Endothelial cell of umbilical vein (primary cell): ENCODE data around the gene APBB2. TPM values are rescaled to one million over a fixed set of nuclear protein-coding genes. Genes with fewer than 3 reads are reported as not detected.

Source experiments
- BruUV-seq: library from RNA; stranded (reverse); fragments of 400-500 nt; replicated peaks from 2 replicates; lab custom pipeline; 2021; lab: Mats Ljungman, UMichigan
- CTCF ChIA-PET: fragments of 300-600, 350-600 bp; sonication (Branson Sonifier 250); formaldehyde crosslinking; loops from one replicate; lab custom pipeline; 2021; ENCODE audit warnings: antibody characterized with exemption, inconsistent platforms; lab: Charles Lee
- POLR2A ChIA-PET: fragments of 300-600, 350-600 bp; sonication (Branson Sonifier 250); formaldehyde crosslinking; loops from one replicate; lab custom pipeline; 2021; ENCODE audit warnings: antibody characterized with exemption, inconsistent platforms; lab: Charles Lee
- DNase-seq: peaks from one replicate; pipeline ENCODE4 v3.0.0-alpha.2; 2011; ENCODE audit warnings: low read depth, low spot score
- FAIRE-seq: peaks from 2 replicates; lab custom pipeline; 2011; peaks lifted over from hg19 to GRCh38; lab: Jason Lieb, UNC
- H2AFZ ChIP-seq: 2 replicates; pipeline ENCODE4 v1.6.0; 2012; ENCODE audit warnings: low read depth, low read length, control low read depth, inconsistent platforms
- H3K27ac ChIP-seq: 2 replicates; pipeline ENCODE4 v1.5.1; 2011; ENCODE audit warnings: low read depth, mild to moderate bottlenecking, control low read depth, low read length, moderate library complexity; ENCODE audit not compliant: insufficient read depth
- H3K27me3 ChIP-seq, 2 experiments: 2 replicates each; pipeline versions ENCODE4 v1.6.0 to v1.6.1; 2011; ENCODE audit warnings: low read length in 2 of 2, mixed read lengths in 1 of 2; ENCODE audit not compliant: control insufficient read depth in 2 of 2, insufficient read depth in 2 of 2
- H3K36me3 ChIP-seq, 2 experiments: 2 replicates in 1 of 2; 3 replicates in 1 of 2; pipeline ENCODE4 v1.5.1; 2011; ENCODE audit warnings: low read length in 2 of 2, mild to moderate bottlenecking in 1 of 2, moderate library complexity in 1 of 2; ENCODE audit not compliant: control insufficient read depth in 2 of 2, insufficient read depth in 2 of 2; ENCODE audit errors: extremely low read depth in 1 of 2
- H3K4me1 ChIP-seq: 3 replicates; pipeline ENCODE4 v1.5.1; 2011; ENCODE audit warnings: mild to moderate bottlenecking, low read length; ENCODE audit not compliant: control insufficient read depth, insufficient read depth; ENCODE audit errors: extremely low read depth
- H3K4me2 ChIP-seq: 2 replicates; pipeline ENCODE4 v1.6.1; 2011; ENCODE audit warnings: low read length, control low read depth, mixed read lengths; ENCODE audit not compliant: insufficient read depth
- H3K4me3 ChIP-seq, 3 experiments: fragments of 200-600 bp in 1 of 3; sonication (generic), shearing (Covaris generic) in 1 of 3; replicated peaks in 1 of 3; 2 replicates each; pipeline ENCODE4 v1.5.1; 2011 to 2016; ENCODE audit warnings: control low read depth in 3 of 3, low read length in 3 of 3, mild to moderate bottlenecking in 2 of 3, inconsistent platforms in 1 of 3, low read depth in 1 of 3, moderate library complexity in 1 of 3; ENCODE audit not compliant: insufficient read depth in 1 of 3
- H3K79me2 ChIP-seq: 2 replicates; pipeline ENCODE4 v1.6.0; 2012; ENCODE audit warnings: low read length, inconsistent platforms; ENCODE audit not compliant: control insufficient read depth, insufficient read depth
- H3K9ac ChIP-seq: replicated peaks from 2 replicates; pipeline ENCODE3; 2011; ENCODE audit warnings: low read length, control low read depth; ENCODE audit not compliant: insufficient read depth; ENCODE audit errors: extremely low read depth
- H3K9me1 ChIP-seq: replicated peaks from 3 replicates; pipeline ENCODE4 v1.6.0; 2011; ENCODE audit warnings: mild to moderate bottlenecking, low read length; ENCODE audit not compliant: control insufficient read depth, insufficient read depth; ENCODE audit errors: extremely low read depth
- H3K9me3 ChIP-seq: replicated peaks from 2 replicates; pipeline ENCODE4 v1.5.1; 2012; ENCODE audit warnings: low read length, inconsistent platforms; ENCODE audit not compliant: control insufficient read depth, insufficient read depth
- H4K20me1 ChIP-seq: replicated peaks from 2 replicates; pipeline ENCODE3; 2011; ENCODE audit warnings: mild to moderate bottlenecking, low read length; ENCODE audit not compliant: control insufficient read depth, insufficient read depth; ENCODE audit errors: extremely low read depth
- EZH2 ChIP-seq: IDR thresholded peaks from 2 replicates; pipeline ENCODE4 v1.6.1; 2012; ENCODE audit warnings: borderline replicate concordance, low read depth, mild to moderate bottlenecking, moderate library complexity, low read length, inconsistent platforms; ENCODE audit not compliant: severe bottlenecking
- FOS ChIP-seq: IDR thresholded peaks from 2 replicates; pipeline ENCODE4 v1.6.1; 2011; ENCODE audit warnings: mild to moderate bottlenecking, low read length, moderate library complexity, borderline replicate concordance; ENCODE audit not compliant: insufficient read depth
- GATA2 ChIP-seq: IDR thresholded peaks from 2 replicates; pipeline ENCODE4 v1.7.0; 2011; ENCODE audit warnings: low read depth, mild to moderate bottlenecking, moderate library complexity, mixed read lengths, low read length; ENCODE audit not compliant: insufficient read length, insufficient read depth
- JUN ChIP-seq: IDR thresholded peaks from 2 replicates; pipeline ENCODE4 v1.6.1; 2011; ENCODE audit warnings: borderline replicate concordance, low read depth; ENCODE audit not compliant: insufficient read length, insufficient read depth
- MYC ChIP-seq: IDR thresholded peaks from one replicate; pipeline ENCODE4 v1.6.1; 2011; ENCODE audit warnings: mild to moderate bottlenecking, low read depth, low read length
- POLR2A ChIP-seq: IDR thresholded peaks from 2 replicates; pipeline ENCODE4 v1.6.1; 2012; ENCODE audit warnings: low read depth, mild to moderate bottlenecking, control low read depth, low read length
- dilution Hi-C: fragments of 300-500 bp; cut with MboI; formaldehyde crosslinking; loops from one replicate; pipeline ENCODE4 v1.15.0; 2019; ENCODE audit warnings: low sequenced_read_pairs; ENCODE audit not compliant: extremely low pct_ligation_motif_present
- intact Hi-C: fragments of 100-400 bp; cut with micrococcal nuclease; formaldehyde crosslinking; loops from one replicate; pipeline ENCODE4 v1.10.0; 2022
- polyA plus RNA-seq, 4 experiments: library from polyadenylated mRNA; depleted of rRNA in 3 of 4; stranded (reverse) in 3 of 4; unstranded in 1 of 4; fragments of >200 nt; gene quantifications; 2 replicates each; pipeline versions ENCODE4 v1.2.1 to v1.2.3, GENCODE V29; 2011 to 2012; ENCODE audit warnings: missing spikeins in 1 of 4
- total RNA-seq: library from RNA; stranded (reverse); gene quantifications from 2 replicates; pipeline ENCODE4 v1.2.3, GENCODE V29; 2021
- TF ChIP-seq, protein P1 (sequence below): IDR thresholded peaks from 2 replicates; pipeline ENCODE4 v1.6.1; 2011; ENCODE audit not compliant: insufficient read depth, insufficient read length

The APBB2 gene
- total and polyA plus RNA-seq, 2 donors (not counting 3 experiments of a cell fraction or from before 2014, with no cell fraction given) = 79.8 to 124 TPM

DNA sequence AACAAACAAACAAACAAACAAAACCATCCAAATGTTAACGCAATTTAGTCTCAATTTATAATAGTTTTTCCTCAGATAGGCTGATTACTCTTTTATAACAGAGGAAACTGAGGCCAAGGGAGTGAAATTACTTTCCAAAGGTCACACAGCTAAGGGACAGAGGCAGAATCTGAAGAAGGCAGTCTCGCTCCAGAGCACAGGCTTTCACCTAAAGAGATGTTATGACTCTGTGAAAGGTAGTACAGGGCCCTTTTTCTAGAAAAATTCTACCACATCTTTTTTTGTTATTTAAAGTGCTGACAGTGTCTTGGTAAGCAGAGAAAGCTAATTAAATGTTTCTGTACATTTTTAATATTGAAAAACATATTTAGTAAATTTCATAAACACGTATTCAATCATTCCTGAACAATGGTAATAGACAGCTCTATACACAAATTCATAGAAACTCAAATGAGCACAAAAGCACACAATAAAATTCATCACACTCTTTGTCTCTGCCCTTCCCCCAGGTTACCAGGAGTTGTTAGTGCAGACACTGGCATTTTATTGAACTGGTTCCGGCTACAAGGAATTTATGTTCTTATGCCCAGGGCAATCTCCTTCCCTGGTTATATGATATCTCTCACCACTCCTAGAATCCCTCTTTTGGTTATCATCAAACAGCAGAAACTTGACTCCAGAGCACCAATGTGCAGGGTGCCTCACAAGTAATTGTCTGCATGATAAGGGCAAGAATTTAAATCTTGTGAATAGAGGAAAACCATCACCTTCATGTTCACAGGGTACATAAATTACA is 7.7 kb upstream of the APBB2 start:
- POLR2A ChIA-PET = interaction anchor here (1.5 kb wide), 1 partner anchor 8 kb away, joined by 3 read pairs; the partner anchor contains the start of gene APBB2
- no peaks in the 10 kb centered on the region for H3K9me3 ChIP-seq
- H2AFZ ChIP-seq = no peak overlapping the region
- TF ChIP-seq JUN = no peak
- TF ChIP-seq GATA2 = no peak
- TF ChIP-seq POLR2A = no peak
- TF ChIP-seq, protein P1, sequence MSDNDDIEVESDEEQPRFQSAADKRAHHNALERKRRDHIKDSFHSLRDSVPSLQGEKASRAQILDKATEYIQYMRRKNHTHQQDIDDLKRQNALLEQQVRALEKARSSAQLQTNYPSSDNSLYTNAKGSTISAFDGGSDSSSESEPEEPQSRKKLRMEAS = no peak
- no peak for TF ChIP-seq EZH2
- TF ChIP-seq FOS = no peak
- TF ChIP-seq MYC = no peak
- no peak for FAIRE-seq
- CTCF ChIA-PET = interaction anchor here (0.9 to 1.7 kb wide), 5 partner anchors 8 to 422 kb away, joined by 3 to 5 read pairs (median 4); partner anchors contain the start of gene APBB2
- H4K20me1 ChIP-seq = no peaks in the 10 kb centered on the region
- no peaks in the 10 kb centered on the region for H3K79me2 ChIP-seq
- dilution Hi-C loops = loop anchor here (25.0 kb wide), 1 partner anchor 285 kb away; no protein-coding TSS in a partner anchor
- no peak for DNase-seq
- H3K27ac ChIP-seq = no peak overlapping the region
- H3K4me1 ChIP-seq = peaks cover 6% of the 10 kb centered on the region
- H3K27me3 ChIP-seq = no peaks in the 10 kb centered on the region
- H3K4me2 ChIP-seq = no peak overlapping the region
- BruUV-seq = no TSS peak
- no peaks in the 10 kb centered on the region for H3K36me3 ChIP-seq
- H3K4me3 ChIP-seq = no peak overlapping the region
- H3K9me1 ChIP-seq = no peaks in the 10 kb centered on the region
- H3K9ac ChIP-seq = no peak overlapping the region
- intact Hi-C loops = no loop called here
